ENCODE data around the gene LTK. TPM values are rescaled to one million over a fixed set of nuclear protein-coding genes. Genes with fewer than 3 reads are reported as not detected.

Gene LTK
- total RNA-seq, 2 donors from 2014 or later: 0.44 to 0.57 TPM

GRCh38 chr15:41494190-41494921 is 19.3 kb downstream of the LTK start:
- no peak overlapping the region for H3K9ac ChIP-seq (ENCODE audit: extremely low read depth, low read length, poor library complexity, severe bottlenecking)
- Mint-ChIP-seq H3K9me3 (no peaks in the 10 kb centered on the region), H3K36me3 (ENCODE audit: low read depth) (no peaks in the 10 kb centered on the region), H3K4me1 (peaks cover 7% of the 10 kb centered on the region), H3K27ac (no peak overlapping the region), H3K27me3 (ENCODE audit: insufficient read depth) (peaks cover 86% of the 10 kb centered on the region), H3K4me3 (peak overlapping the region; percentile 40)
- H3K36me3 ChIP-seq (ENCODE audit: control insufficient read depth, insufficient read depth, low read length): no peaks in the 10 kb centered on the region
- H3K9me3 ChIP-seq (ENCODE audit: control insufficient read depth, low read length): no peaks in the 10 kb centered on the region
- TF ChIP-seq CTCF (conservative IDR thresholded peaks at IDR 0.05): peak; percentile 52
- 0 to 2% methylated on average over 13 to 77 of the region's 77 CpGs for WGBS, 2 experiments (ENCODE audit: insufficient coverage in 1 of 2, insufficient read length in 1 of 2)
- no peak overlapping the region for H3K27ac ChIP-seq (ENCODE audit: low read depth, low read length)
- H3K27me3 ChIP-seq (ENCODE audit: control insufficient read depth, insufficient read depth, low read length, poor library complexity, severe bottlenecking): peaks cover 89% of the 10 kb centered on the region
- H3K4me1 ChIP-seq (ENCODE audit: control insufficient read depth, insufficient read depth, low read length): peaks cover 13% of the 10 kb centered on the region
- peak; percentile 88 for DNase-seq
- no peak overlapping the region for H3K4me3 ChIP-seq (ENCODE audit: low read length)

- Histone ChIP-seq H3K9ac (ENCODE audit: extremely low read depth, low read length, poor library complexity, severe bottlenecking) (no peak overlapping the region), H3K4me1 (ENCODE audit: control insufficient read depth, insufficient read depth, low read length) (peaks cover 13% of the 10 kb centered on the region), H3K27me3 (ENCODE audit: control insufficient read depth, insufficient read depth, low read length, poor library complexity, severe bottlenecking) (peaks cover 84% of the 10 kb centered on the region), H3K4me3 (ENCODE audit: low read length) (no peak overlapping the region), H3K36me3 (ENCODE audit: control insufficient read depth, insufficient read depth, low read length) (no peaks in the 10 kb centered on the region), H3K27ac (ENCODE audit: low read depth, low read length) (no peak overlapping the region), H3K9me3 (ENCODE audit: control insufficient read depth, low read length) (no peaks in the 10 kb centered on the region)
- Mint-ChIP-seq H3K9me3 (no peaks in the 10 kb centered on the region), H3K27ac (no peak overlapping the region), H3K4me1 (peaks cover 7% of the 10 kb centered on the region), H3K4me3 (no peak overlapping the region), H3K36me3 (ENCODE audit: low read depth) (no peaks in the 10 kb centered on the region), H3K27me3 (ENCODE audit: insufficient read depth) (peaks cover 81% of the 10 kb centered on the region)
- 0% methylated on average over 15 to 41 of the region's 41 CpGs for WGBS, 2 experiments (ENCODE audit: insufficient coverage in 1 of 2, insufficient read length in 1 of 2)
- no peak for TF ChIP-seq CTCF (conservative IDR thresholded peaks at IDR 0.05)
- no peak for DNase-seq
These were observed 19.8 kb downstream of the LTK start for GRCh38 chr15:41493902-41494189.

GRCh38 chr15:41493205-41493901 is 20.3 kb downstream of the LTK start, which contains the start of gene ITPKA:
Gene ITPKA (plus strand): TSS chr15:41493874. CDS start chr15:41493928, 54 bp downstream.
- no peak for TF ChIP-seq CTCF (conservative IDR thresholded peaks at IDR 0.05)
- 0 to 1% methylated on average over 24 to 60 of the region's 60 CpGs for WGBS, 2 experiments (ENCODE audit: insufficient coverage in 1 of 2, insufficient read length in 1 of 2)
- H3K9ac ChIP-seq (ENCODE audit: extremely low read depth, low read length, poor library complexity, severe bottlenecking): no peak within 1 kb of the TSS
- Mint-ChIP-seq H3K4me3 (peak within 1 kb of the TSS; percentile 46), H3K27me3 (ENCODE audit: insufficient read depth) (peaks cover 76% of the 10 kb centered on the region), H3K36me3 (ENCODE audit: low read depth) (no peaks in the 10 kb centered on the region), H3K9me3 (no peaks in the 10 kb centered on the region), H3K27ac (no peak within 1 kb of the TSS), H3K4me1 (peaks cover 7% of the 10 kb centered on the region)
- H3K27ac ChIP-seq (ENCODE audit: low read depth, low read length): no peak within 1 kb of the TSS
- no peaks in the 10 kb centered on the region for H3K9me3 ChIP-seq (ENCODE audit: control insufficient read depth, low read length)
- H3K4me1 ChIP-seq (ENCODE audit: control insufficient read depth, insufficient read depth, low read length): peaks cover 13% of the 10 kb centered on the region
- no peaks in the 10 kb centered on the region for H3K36me3 ChIP-seq (ENCODE audit: control insufficient read depth, insufficient read depth, low read length)
- peak within 1 kb of the TSS; percentile 80 for H3K4me3 ChIP-seq (ENCODE audit: low read length)
- peaks cover 79% of the 10 kb centered on the region for H3K27me3 ChIP-seq (ENCODE audit: control insufficient read depth, insufficient read depth, low read length, poor library complexity, severe bottlenecking)
- DNase-seq: peak; percentile 91
